ENCODE measurements around the gene IPCEF1. TPM values are rescaled to one million over a fixed set of nuclear protein-coding genes. Genes with fewer than 3 reads are reported as not detected.

IPCEF1 gene
- polyA plus RNA-seq, 3 donors = 14.7 to 29.7 (median 16.5) TPM

DNA sequence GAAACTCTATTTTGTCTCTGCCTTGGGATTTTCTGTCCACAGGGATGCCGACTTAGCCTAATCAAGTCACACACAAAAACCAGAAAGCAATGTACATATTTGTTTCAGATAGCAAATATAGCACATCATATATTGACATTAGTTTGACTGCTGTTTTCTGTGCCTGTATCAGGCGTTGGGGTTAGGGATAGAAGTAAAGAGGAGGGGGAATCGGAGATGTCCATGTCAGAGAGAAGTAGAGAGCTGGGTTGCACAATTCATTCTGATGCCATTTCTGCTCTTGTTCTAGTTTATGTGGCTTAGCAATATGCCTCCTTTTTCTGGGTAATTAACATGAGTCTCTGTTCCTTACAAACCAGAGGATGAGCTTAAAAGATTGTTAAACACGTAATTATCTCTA is 14.7 kb upstream of the IPCEF1 start:
- Histone ChIP-seq H3K4me3 (replicated peaks in 1 of 3; ENCODE audit: low read depth in 2 of 3, low read length in 3 of 3) (peak overlapping the region in 1 of 3 experiments; percentile 47), H3K27me3 (ENCODE audit: control insufficient read depth in 2 of 2, insufficient read depth in 2 of 2, low read length in 2 of 2) (no peaks in the 10 kb centered on the region), H3K27ac (ENCODE audit: low read depth in 1 of 2, low read length in 2 of 2) (peak overlapping the region in 1 of 2 donors; percentile 56), H4K20me1 (ENCODE audit: insufficient read depth, low read length) (no peaks in the 10 kb centered on the region), H2AFZ (ENCODE audit: insufficient read depth, low read depth, low read length, poor library complexity, severe bottlenecking) (peak overlapping the region; percentile 55), H3K4me1 (ENCODE audit: control insufficient read depth in 1 of 2, insufficient read depth in 2 of 2, low read length in 2 of 2) (peaks cover 37 to 49% of the 10 kb centered on the region in 2 donors), H3K9me3 (replicated peaks in 1 of 2; ENCODE audit: control insufficient read depth in 1 of 2, insufficient read depth in 1 of 2, low read length in 2 of 2) (no peaks in the 10 kb centered on the region), H3K36me3 (replicated peaks in 1 of 2; ENCODE audit: control insufficient read depth in 1 of 2, insufficient read depth in 2 of 2, low read length in 2 of 2) (no peaks in the 10 kb centered on the region), H3K9ac (ENCODE audit: insufficient read depth, low read length, poor library complexity, severe bottlenecking) (no peak overlapping the region), H3K79me2 (ENCODE audit: insufficient read depth, low read length) (peaks cover 5% of the 10 kb centered on the region), H3K4me2 (replicated peaks; ENCODE audit: extremely low read depth, low read length, poor library complexity, severe bottlenecking) (peak overlapping the region; percentile 74)
- no peaks in the 10 kb centered on the region for H3K27me3 Mint-ChIP-seq (ENCODE audit: low read depth in 3 of 3)
- intact Hi-C loops (cut with micrococcal nuclease) = no loop called here
- H3K4me1 Mint-ChIP-seq = peaks cover 47% of the 10 kb centered on the region
- DNase-seq = peak in 2 of 3 donors; percentile 27 to 48
- whole genome bisulfite sequencing (ENCODE audit: insufficient coverage) = no CpG with 5 or more reads among the region's 4 CpGs
- peak overlapping the region; percentile 54 to 77 for H3K4me3 Mint-ChIP-seq
- H3K36me3 Mint-ChIP-seq = no peaks in the 10 kb centered on the region
- TF ChIP-seq, protein P1, sequence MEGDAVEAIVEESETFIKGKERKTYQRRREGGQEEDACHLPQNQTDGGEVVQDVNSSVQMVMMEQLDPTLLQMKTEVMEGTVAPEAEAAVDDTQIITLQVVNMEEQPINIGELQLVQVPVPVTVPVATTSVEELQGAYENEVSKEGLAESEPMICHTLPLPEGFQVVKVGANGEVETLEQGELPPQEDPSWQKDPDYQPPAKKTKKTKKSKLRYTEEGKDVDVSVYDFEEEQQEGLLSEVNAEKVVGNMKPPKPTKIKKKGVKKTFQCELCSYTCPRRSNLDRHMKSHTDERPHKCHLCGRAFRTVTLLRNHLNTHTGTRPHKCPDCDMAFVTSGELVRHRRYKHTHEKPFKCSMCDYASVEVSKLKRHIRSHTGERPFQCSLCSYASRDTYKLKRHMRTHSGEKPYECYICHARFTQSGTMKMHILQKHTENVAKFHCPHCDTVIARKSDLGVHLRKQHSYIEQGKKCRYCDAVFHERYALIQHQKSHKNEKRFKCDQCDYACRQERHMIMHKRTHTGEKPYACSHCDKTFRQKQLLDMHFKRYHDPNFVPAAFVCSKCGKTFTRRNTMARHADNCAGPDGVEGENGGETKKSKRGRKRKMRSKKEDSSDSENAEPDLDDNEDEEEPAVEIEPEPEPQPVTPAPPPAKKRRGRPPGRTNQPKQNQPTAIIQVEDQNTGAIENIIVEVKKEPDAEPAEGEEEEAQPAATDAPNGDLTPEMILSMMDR (IDR thresholded peaks at IDR 0.05) = no peak
- H3K9me3 Mint-ChIP-seq = no peaks in the 10 kb centered on the region
- peak overlapping the region in 6 of 7 donors; percentile 11 to 80 (median 40) for H3K27ac Mint-ChIP-seq

DNA sequence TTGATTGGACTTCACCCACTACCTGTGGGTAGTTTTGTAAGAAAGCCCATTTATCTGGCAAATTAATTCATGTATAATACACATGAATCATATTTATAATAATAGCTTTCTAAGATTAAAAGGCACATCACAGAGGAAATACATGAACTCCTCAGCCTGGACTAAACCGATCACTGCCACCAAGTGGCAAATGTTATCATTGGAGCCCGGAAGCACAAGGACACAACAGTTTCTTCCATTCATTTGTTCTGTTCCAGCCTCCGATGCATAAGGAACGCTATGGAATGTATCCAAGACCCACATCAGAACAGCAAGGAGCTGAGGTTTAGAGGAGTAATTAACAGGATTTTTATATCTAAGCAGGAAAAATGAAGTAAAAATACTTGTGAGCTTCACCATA is 13.9 kb upstream of the IPCEF1 start:
- Histone ChIP-seq H3K27me3 (ENCODE audit: control insufficient read depth in 2 of 2, insufficient read depth in 2 of 2, low read length in 2 of 2) (no peaks in the 10 kb centered on the region), H4K20me1 (ENCODE audit: insufficient read depth, low read length) (no peaks in the 10 kb centered on the region), H3K27ac (ENCODE audit: low read depth in 1 of 2, low read length in 2 of 2) (peak overlapping the region in 1 of 2 donors; percentile 56), H3K4me3 (replicated peaks in 1 of 3; ENCODE audit: low read depth in 2 of 3, low read length in 3 of 3) (peak overlapping the region in 2 of 3 experiments; percentile 32 to 47), H3K4me2 (replicated peaks; ENCODE audit: extremely low read depth, low read length, poor library complexity, severe bottlenecking) (peak overlapping the region; percentile 74), H3K79me2 (ENCODE audit: insufficient read depth, low read length) (peaks cover 5% of the 10 kb centered on the region), H3K9ac (ENCODE audit: insufficient read depth, low read length, poor library complexity, severe bottlenecking) (no peak overlapping the region), H3K36me3 (replicated peaks in 1 of 2; ENCODE audit: control insufficient read depth in 1 of 2, insufficient read depth in 2 of 2, low read length in 2 of 2) (no peaks in the 10 kb centered on the region), H3K4me1 (ENCODE audit: control insufficient read depth in 1 of 2, insufficient read depth in 2 of 2, low read length in 2 of 2) (peaks cover 37 to 49% of the 10 kb centered on the region in 2 donors), H3K9me3 (replicated peaks in 1 of 2; ENCODE audit: control insufficient read depth in 1 of 2, insufficient read depth in 1 of 2, low read length in 2 of 2) (no peaks in the 10 kb centered on the region), H2AFZ (ENCODE audit: insufficient read depth, low read depth, low read length, poor library complexity, severe bottlenecking) (peak overlapping the region; percentile 55)
- peak in 2 of 3 donors; percentile 34 to 35 for DNase-seq
- peaks cover 50% of the 10 kb centered on the region for H3K4me1 Mint-ChIP-seq
- H3K9me3 Mint-ChIP-seq = no peaks in the 10 kb centered on the region
- peak overlapping the region in 2 of 7 donors; percentile 32 to 76 for H3K27ac Mint-ChIP-seq
- intact Hi-C loops (cut with micrococcal nuclease) = no loop called here
- TF ChIP-seq, protein P1 (IDR thresholded peaks at IDR 0.05) = peak; percentile 70
- peak overlapping the region; percentile 54 to 88 for H3K4me3 Mint-ChIP-seq
- no peaks in the 10 kb centered on the region for H3K27me3 Mint-ChIP-seq (ENCODE audit: low read depth in 3 of 3)
- no peaks in the 10 kb centered on the region for H3K36me3 Mint-ChIP-seq
- WGBS (ENCODE audit: insufficient coverage) = no CpG with 5 or more reads among the region's 4 CpGs

Data from CD14-positive monocyte (primary cell).